WI38 (cell line): ENCODE measurements around the gene JMJD4.
"Not testable (repeated sequence)": the region's sequence is repeated elsewhere in the genome, so short reads cannot be mapped to it uniquely, and the experiment has no call there.

Experiments used
- H3K4me3 ChIP-seq: 2 replicates; pipeline ENCODE4 v1.5.1; 2011; ENCODE audit warnings: low read depth, mild to moderate bottlenecking, control low read depth, low read length
- CTCF ChIP-seq: IDR thresholded peaks from 2 replicates; pipeline ENCODE4 v1.5.1; 2012; ENCODE audit warnings: low read depth, mild to moderate bottlenecking, control low read depth, low read length

JMJD4 gene

GRCh38 chr1:227726924-227727599, 8.0 kb downstream of the JMJD4 start:
- no peak overlapping the region for H3K4me3 ChIP-seq
- TF ChIP-seq CTCF, result no peak

GRCh38 chr1:227726318-227726717, 8.8 kb downstream of the JMJD4 start:
- no peak for TF ChIP-seq CTCF
- H3K4me3 ChIP-seq, result no peak overlapping the region

GRCh38 chr1:227725046-227725445, 10.1 kb downstream of the JMJD4 start:
- no peak overlapping the region for H3K4me3 ChIP-seq
- no peak for TF ChIP-seq CTCF

GRCh38 chr1:227723474-227723873, 11.6 kb downstream of the JMJD4 start:
- H3K4me3 ChIP-seq, result no peak overlapping the region
- TF ChIP-seq CTCF, result no peak

- TF ChIP-seq CTCF, result no peak
- no peak overlapping the region for H3K4me3 ChIP-seq
These were observed 16.2 kb downstream of the JMJD4 start for GRCh38 chr1:227718932-227719331.

- H3K4me3 ChIP-seq, result no peak overlapping the region
- no peak for TF ChIP-seq CTCF
These were observed 22.5 kb downstream of the JMJD4 start for GRCh38 chr1:227712648-227713047.

DNA sequence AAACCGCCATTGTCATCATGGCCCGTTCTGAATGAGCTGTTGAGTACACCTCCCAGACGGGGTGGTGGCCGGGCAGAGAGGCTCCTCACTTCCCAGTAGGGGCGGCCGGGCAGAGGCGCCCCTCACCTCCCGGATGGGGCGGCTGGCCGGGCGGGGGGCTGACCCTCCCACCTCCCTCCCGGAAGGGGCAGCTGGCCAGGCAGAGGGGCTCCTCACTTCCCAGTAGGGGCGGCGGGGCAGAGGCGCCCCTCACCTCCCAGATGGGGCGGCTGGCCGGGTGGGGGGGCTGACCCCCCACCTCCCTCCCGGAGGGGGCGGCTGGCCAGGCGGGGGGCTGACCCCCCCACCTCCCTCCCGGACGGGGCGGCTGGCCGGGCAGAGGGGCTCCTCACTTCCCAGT, 24.6 kb downstream of the JMJD4 start:
- H3K4me3 ChIP-seq, result not testable (repeated sequence)

GRCh38 chr1:227709451-227709850, 25.7 kb downstream of the JMJD4 start:
- H3K4me3 ChIP-seq, result no peak overlapping the region
- no peak for TF ChIP-seq CTCF
